Measurements from ENCODE around the gene TXNDC2.

TXNDC2 gene

DNA sequence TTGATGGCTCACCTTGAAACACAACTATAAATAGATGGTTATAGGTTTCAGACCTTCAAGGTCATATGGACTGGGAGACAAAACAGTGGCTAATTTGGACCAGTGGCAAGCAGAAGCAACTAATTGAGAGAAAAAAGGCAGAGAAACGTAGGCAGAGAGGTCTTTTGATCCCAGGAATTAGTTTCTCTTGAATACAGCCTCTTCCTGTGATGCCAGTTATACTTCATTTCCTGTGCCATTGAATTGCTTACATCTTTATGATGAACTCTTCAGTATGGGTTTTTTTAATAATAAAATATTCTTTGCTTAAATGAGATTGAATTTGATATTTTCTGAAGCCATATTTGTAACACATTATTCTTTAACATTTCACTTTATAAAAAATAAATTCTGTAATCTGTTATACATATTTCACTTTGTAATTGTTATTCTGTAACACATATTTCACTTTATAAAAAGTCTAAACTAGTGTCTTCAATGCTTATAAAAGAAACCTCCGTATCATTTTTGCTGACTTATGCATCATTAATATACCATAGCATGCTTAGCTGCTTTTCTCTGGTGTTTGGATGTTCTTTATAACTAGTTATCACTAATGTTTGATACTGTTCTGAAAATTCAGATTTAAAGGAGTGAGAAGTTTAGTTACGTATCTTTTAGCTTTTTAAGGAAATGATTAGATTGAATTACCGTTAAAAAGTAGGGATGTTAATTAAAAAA lies 37.0 kb downstream of the TXNDC2 start:
- Histone ChIP-seq H3K36me3 (ENCODE audit: control insufficient read depth in 2 of 2, insufficient read depth in 2 of 2, low read length in 2 of 2) (no peaks in the 10 kb centered on the region), H3K27ac (ENCODE audit: low read length) (no peak overlapping the region), H3K4me1 (ENCODE audit: control insufficient read depth, insufficient read depth, low read length) (peaks cover 7% of the 10 kb centered on the region), H3K9me3 (ENCODE audit: control insufficient read depth in 2 of 2, low read length in 2 of 2) (no peaks in the 10 kb centered on the region), H3K27me3 (ENCODE audit: control insufficient read depth in 1 of 2, insufficient read depth in 2 of 2, low read length in 2 of 2) (no peaks in the 10 kb centered on the region), H3K4me3 (ENCODE audit: low read length in 2 of 2) (no peak overlapping the region), H3K9ac (ENCODE audit: low read length in 2 of 2) (no peak overlapping the region)

DNA sequence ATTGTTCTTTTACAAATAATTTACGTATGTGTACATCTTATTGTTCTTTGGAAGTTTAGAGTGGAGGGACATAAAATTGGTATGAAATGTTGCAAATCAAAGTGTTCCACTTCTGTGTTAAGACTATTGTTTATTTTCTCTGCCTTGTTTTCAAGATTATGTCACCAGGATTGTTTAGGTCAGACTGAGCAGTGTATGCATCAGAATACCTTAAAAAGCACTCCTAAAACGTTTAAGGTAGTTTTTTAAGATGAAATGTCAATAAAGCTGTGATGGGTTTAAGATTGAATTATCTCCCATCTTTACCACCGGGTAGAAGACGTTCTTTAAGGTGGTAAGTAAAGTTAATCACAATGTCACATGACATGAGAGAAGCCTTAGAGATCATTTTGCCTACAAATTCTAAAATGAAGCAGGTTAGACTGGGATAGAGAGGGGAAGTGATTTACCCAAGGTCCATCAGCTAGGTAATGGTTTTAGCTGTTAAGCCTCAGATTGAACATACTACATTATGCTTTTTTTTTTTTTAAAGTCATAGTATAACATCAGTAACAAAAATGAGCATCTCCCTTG lies 38.7 kb downstream of the TXNDC2 start:
- no peak overlapping the region for H3K27ac ChIP-seq (ENCODE audit: low read length)
- H3K36me3 ChIP-seq (ENCODE audit: control insufficient read depth in 2 of 2, insufficient read depth in 2 of 2, low read length in 2 of 2) = no peaks in the 10 kb centered on the region
- peaks cover 3% of the 10 kb centered on the region for H3K4me1 ChIP-seq (ENCODE audit: control insufficient read depth, insufficient read depth, low read length)
- no peak overlapping the region for H3K9ac ChIP-seq (ENCODE audit: low read length in 2 of 2)
- H3K27me3 ChIP-seq (ENCODE audit: control insufficient read depth in 1 of 2, insufficient read depth in 2 of 2, low read length in 2 of 2) = no peaks in the 10 kb centered on the region
- no peak overlapping the region for H3K4me3 ChIP-seq (ENCODE audit: low read length in 2 of 2)
- H3K9me3 ChIP-seq (ENCODE audit: control insufficient read depth in 2 of 2, low read length in 2 of 2) = no peaks in the 10 kb centered on the region

- H3K36me3 ChIP-seq (ENCODE audit: control insufficient read depth in 2 of 2, insufficient read depth in 2 of 2, low read length in 2 of 2) = no peaks in the 10 kb centered on the region
- no peaks in the 10 kb centered on the region for H3K9me3 ChIP-seq (ENCODE audit: control insufficient read depth in 2 of 2, low read length in 2 of 2)
- H3K4me3 ChIP-seq (ENCODE audit: low read length in 2 of 2) = no peak overlapping the region
- H3K9ac ChIP-seq (ENCODE audit: low read length in 2 of 2) = no peak overlapping the region
- no peak overlapping the region for H3K27ac ChIP-seq (ENCODE audit: low read length)
- H3K27me3 ChIP-seq (ENCODE audit: control insufficient read depth in 1 of 2, insufficient read depth in 2 of 2, low read length in 2 of 2) = no peaks in the 10 kb centered on the region
- peaks cover 3% of the 10 kb centered on the region for H3K4me1 ChIP-seq (ENCODE audit: control insufficient read depth, insufficient read depth, low read length)
These were observed 39.6 kb downstream of the TXNDC2 start for GRCh38 chr18:9925369-9925768.

DNA sequence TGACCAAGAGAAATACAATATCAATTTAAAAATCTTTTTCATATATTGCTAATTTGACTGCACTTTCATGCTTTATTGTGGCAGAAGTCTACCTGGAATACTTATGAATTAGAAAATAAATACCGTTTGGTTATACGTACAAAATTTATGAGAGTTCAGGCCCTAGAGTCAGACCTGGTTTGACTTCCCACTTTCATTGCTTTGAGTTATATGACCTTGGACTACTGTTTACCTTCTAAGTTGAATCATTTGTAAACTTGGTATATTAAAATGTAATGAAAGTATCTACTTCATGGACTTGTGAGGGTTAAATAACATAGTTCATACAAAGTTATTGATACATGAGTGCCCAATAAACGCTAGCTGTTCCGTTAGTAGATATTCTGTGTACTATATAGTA lies 40.0 kb downstream of the TXNDC2 start:
- Histone ChIP-seq H3K27me3 (ENCODE audit: control insufficient read depth in 1 of 2, insufficient read depth in 2 of 2, low read length in 2 of 2) (no peaks in the 10 kb centered on the region), H3K9me3 (ENCODE audit: control insufficient read depth in 2 of 2, low read length in 2 of 2) (no peaks in the 10 kb centered on the region), H3K9ac (ENCODE audit: low read length in 2 of 2) (no peak overlapping the region), H3K27ac (ENCODE audit: low read length) (no peak overlapping the region), H3K4me1 (ENCODE audit: control insufficient read depth, insufficient read depth, low read length) (peaks cover 3% of the 10 kb centered on the region), H3K36me3 (ENCODE audit: control insufficient read depth in 2 of 2, insufficient read depth in 2 of 2, low read length in 2 of 2) (no peaks in the 10 kb centered on the region), H3K4me3 (ENCODE audit: low read length in 2 of 2) (no peak overlapping the region)

- H3K27me3 ChIP-seq (ENCODE audit: control insufficient read depth in 1 of 2, insufficient read depth in 2 of 2, low read length in 2 of 2) = no peaks in the 10 kb centered on the region
- H3K9ac ChIP-seq (ENCODE audit: low read length in 2 of 2) = no peak overlapping the region
- peaks cover 3% of the 10 kb centered on the region for H3K4me1 ChIP-seq (ENCODE audit: control insufficient read depth, insufficient read depth, low read length)
- no peak overlapping the region for H3K27ac ChIP-seq (ENCODE audit: low read length)
- H3K4me3 ChIP-seq (ENCODE audit: low read length in 2 of 2) = peak overlapping the region; percentile 4 to 28
- H3K36me3 ChIP-seq (ENCODE audit: control insufficient read depth in 2 of 2, insufficient read depth in 2 of 2, low read length in 2 of 2) = no peaks in the 10 kb centered on the region
- H3K9me3 ChIP-seq (ENCODE audit: control insufficient read depth in 2 of 2, low read length in 2 of 2) = no peaks in the 10 kb centered on the region
These were observed 40.6 kb downstream of the TXNDC2 start for GRCh38 chr18:9926223-9926894.

DNA sequence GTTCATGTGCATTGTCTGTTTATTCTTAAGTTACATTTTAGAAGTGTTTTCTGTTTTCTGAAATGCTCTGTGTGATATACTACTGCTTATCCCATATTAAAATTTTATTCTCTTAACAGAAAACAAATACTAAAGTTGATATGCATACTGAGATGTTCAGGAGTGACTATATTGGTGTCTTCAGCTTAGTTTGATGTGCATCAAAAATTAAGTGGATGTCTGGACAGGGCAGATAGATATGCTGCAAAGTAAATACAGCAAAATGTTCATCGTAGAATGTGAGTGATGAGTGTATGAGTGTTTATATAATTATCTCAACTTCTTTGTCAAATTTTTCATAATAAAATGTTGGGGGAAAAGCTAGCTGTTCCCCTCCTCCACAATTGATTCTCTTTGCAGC lies 41.2 kb downstream of the TXNDC2 start:
- Histone ChIP-seq H3K4me1 (ENCODE audit: control insufficient read depth, insufficient read depth, low read length) (peaks cover 5% of the 10 kb centered on the region), H3K27ac (ENCODE audit: low read length) (no peak overlapping the region), H3K27me3 (ENCODE audit: control insufficient read depth in 1 of 2, insufficient read depth in 2 of 2, low read length in 2 of 2) (no peaks in the 10 kb centered on the region)

GRCh38 chr18:9927392-9928063 lies 41.8 kb downstream of the TXNDC2 start:
- Histone ChIP-seq H3K9ac (ENCODE audit: low read length in 2 of 2) (no peak overlapping the region), H3K4me1 (ENCODE audit: control insufficient read depth, insufficient read depth, low read length) (peaks cover 8% of the 10 kb centered on the region), H3K27ac (ENCODE audit: low read length) (no peak overlapping the region), H3K9me3 (ENCODE audit: control insufficient read depth in 2 of 2, low read length in 2 of 2) (no peaks in the 10 kb centered on the region), H3K27me3 (ENCODE audit: control insufficient read depth in 1 of 2, insufficient read depth in 2 of 2, low read length in 2 of 2) (no peaks in the 10 kb centered on the region), H3K36me3 (ENCODE audit: control insufficient read depth in 2 of 2, insufficient read depth in 2 of 2, low read length in 2 of 2) (peaks cover 0 to 5% of the 10 kb centered on the region in 2 donors), H3K4me3 (ENCODE audit: low read length in 2 of 2) (no peak overlapping the region)

More for the DNA sequence above, 41.2 kb downstream of the TXNDC2 start:
- H3K36me3 ChIP-seq (ENCODE audit: control insufficient read depth in 2 of 2, insufficient read depth in 2 of 2, low read length in 2 of 2) = no peaks in the 10 kb centered on the region
- H3K4me3 ChIP-seq (ENCODE audit: low read length in 2 of 2) = no peak overlapping the region
- H3K9me3 ChIP-seq (ENCODE audit: control insufficient read depth in 2 of 2, low read length in 2 of 2) = no peaks in the 10 kb centered on the region
- H3K9ac ChIP-seq (ENCODE audit: low read length in 2 of 2) = no peak overlapping the region

DNA sequence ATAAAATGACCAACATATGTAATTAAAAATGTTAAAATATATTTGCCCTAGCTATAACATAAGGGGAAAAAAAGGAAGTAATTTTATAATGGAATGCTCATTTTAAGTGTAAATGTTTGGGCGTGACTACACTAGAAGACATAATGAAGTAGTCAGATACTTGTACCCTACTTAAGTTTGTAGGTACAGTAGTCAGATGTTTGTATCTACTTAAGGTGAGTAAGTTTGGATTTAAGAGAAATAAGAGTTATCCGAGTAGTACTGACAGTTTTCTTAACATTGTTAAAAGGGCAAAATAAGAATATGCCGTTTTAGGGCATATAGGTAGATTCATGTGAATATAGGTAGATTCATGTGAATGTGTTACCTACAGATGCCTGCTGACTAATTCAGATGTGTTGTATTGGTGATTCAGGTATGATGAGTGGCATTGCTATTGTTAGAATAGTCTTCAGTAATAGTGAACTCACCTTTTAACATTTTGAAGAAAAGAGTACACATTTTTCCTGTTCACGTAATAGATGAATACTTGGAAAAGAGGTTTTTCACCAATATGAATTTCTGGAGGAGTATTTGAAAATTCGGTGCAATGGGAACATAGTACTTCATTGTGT lies 43.0 kb downstream of the TXNDC2 start:
- Histone ChIP-seq H3K4me1 (ENCODE audit: control insufficient read depth, insufficient read depth, low read length) (peaks cover 8% of the 10 kb centered on the region), H3K9ac (ENCODE audit: low read length in 2 of 2) (no peak overlapping the region), H3K4me3 (ENCODE audit: low read length in 2 of 2) (no peak overlapping the region), H3K9me3 (ENCODE audit: control insufficient read depth in 2 of 2, low read length in 2 of 2) (no peaks in the 10 kb centered on the region), H3K36me3 (ENCODE audit: control insufficient read depth in 2 of 2, insufficient read depth in 2 of 2, low read length in 2 of 2) (peaks cover 0 to 11% of the 10 kb centered on the region in 2 donors), H3K27me3 (ENCODE audit: control insufficient read depth in 1 of 2, insufficient read depth in 2 of 2, low read length in 2 of 2) (no peaks in the 10 kb centered on the region), H3K27ac (ENCODE audit: low read length) (no peak overlapping the region)

- H3K4me1 ChIP-seq (ENCODE audit: control insufficient read depth, insufficient read depth, low read length) = peaks cover 8% of the 10 kb centered on the region
- no peaks in the 10 kb centered on the region for H3K9me3 ChIP-seq (ENCODE audit: control insufficient read depth in 2 of 2, low read length in 2 of 2)
These were observed 44.6 kb downstream of the TXNDC2 start for GRCh38 chr18:9930299-9930884.

GRCh38 chr18:9931146-9931545 lies 45.4 kb downstream of the TXNDC2 start:
- Histone ChIP-seq H3K9ac (ENCODE audit: low read length in 2 of 2) (no peak overlapping the region), H3K27ac (ENCODE audit: low read length) (no peak overlapping the region), H3K27me3 (ENCODE audit: control insufficient read depth in 1 of 2, insufficient read depth in 2 of 2, low read length in 2 of 2) (no peaks in the 10 kb centered on the region), H3K4me1 (ENCODE audit: control insufficient read depth, insufficient read depth, low read length) (peaks cover 5% of the 10 kb centered on the region), H3K36me3 (ENCODE audit: control insufficient read depth in 2 of 2, insufficient read depth in 2 of 2, low read length in 2 of 2) (peaks cover 0 to 13% of the 10 kb centered on the region in 2 donors), H3K9me3 (ENCODE audit: control insufficient read depth in 2 of 2, low read length in 2 of 2) (no peaks in the 10 kb centered on the region), H3K4me3 (ENCODE audit: low read length in 2 of 2) (no peak overlapping the region)

More at GRCh38 chr18:9930299-9930884, 44.6 kb downstream of the TXNDC2 start:
- Histone ChIP-seq H3K9ac (ENCODE audit: low read length in 2 of 2) (no peak overlapping the region), H3K36me3 (ENCODE audit: control insufficient read depth in 2 of 2, insufficient read depth in 2 of 2, low read length in 2 of 2) (peaks cover 0 to 13% of the 10 kb centered on the region in 2 donors), H3K27ac (ENCODE audit: low read length) (no peak overlapping the region), H3K27me3 (ENCODE audit: control insufficient read depth in 1 of 2, insufficient read depth in 2 of 2, low read length in 2 of 2) (no peaks in the 10 kb centered on the region), H3K4me3 (ENCODE audit: low read length in 2 of 2) (no peak overlapping the region)

Data from stomach smooth muscle (tissue), 2 donors.